ENCODE results near the gene CENPO.
"Not testable (repeated sequence)": the region's sequence is repeated elsewhere in the genome, so short reads cannot be mapped to it uniquely, and the experiment has no call there.

DNA sequence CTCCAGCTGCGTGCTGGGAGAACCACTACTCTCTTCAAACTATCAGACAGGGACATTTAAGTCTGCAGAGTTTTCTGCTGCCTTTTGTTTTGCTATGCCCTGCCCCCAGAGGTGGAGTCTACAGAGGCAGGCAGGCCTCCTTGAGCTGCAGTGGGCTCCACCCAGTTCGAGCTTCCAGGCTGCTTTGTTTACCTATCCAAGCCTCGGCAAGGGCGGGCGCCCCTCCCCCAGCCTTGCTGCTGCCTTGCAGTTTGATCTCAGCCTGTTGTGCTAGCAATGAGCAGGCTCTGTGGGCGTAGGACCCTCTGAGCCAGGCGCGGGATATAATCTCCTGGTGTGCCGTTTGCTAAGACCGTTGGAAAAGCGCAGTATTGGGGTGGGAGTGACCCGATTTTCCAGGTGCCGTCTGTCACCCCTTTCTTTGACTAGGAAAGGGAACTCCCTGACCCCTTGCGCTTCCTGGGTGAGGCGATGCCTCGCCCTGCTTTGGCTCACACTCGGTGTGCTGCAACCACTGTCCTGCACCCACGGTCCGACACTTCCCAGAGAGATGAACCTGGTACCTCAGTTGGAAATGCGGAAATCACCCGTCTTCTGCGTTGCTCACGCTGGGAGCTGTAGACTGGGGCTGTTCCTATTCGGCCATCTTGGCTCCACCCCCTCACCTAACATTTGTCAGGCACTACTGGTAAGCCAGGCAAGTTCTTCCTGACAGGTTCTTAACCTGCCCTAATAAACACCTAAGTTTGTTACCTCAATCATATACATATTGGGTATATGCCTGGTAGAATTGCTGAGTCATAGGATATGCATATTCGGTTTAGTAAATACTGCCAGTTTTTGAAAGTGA, 12.8 kb downstream of the CENPO start:
- TF ChIP-seq CEBPB (IDR thresholded peaks at IDR 0.05; ENCODE audit: low read depth); SP1 (IDR thresholded peaks at IDR 0.05; ENCODE audit: low read depth); POLR2A (IDR thresholded peaks at IDR 0.05; ENCODE audit: borderline replicate concordance, extremely low read depth, insufficient read depth, insufficient read length); POLR2AphosphoS5 (IDR thresholded peaks at IDR 0.05; ENCODE audit: low read depth, low read length); JUND (IDR thresholded peaks at IDR 0.05); EZH2 (IDR thresholded peaks at IDR 0.05): not testable (repeated sequence)
- TF ChIP-seq, protein P1, sequence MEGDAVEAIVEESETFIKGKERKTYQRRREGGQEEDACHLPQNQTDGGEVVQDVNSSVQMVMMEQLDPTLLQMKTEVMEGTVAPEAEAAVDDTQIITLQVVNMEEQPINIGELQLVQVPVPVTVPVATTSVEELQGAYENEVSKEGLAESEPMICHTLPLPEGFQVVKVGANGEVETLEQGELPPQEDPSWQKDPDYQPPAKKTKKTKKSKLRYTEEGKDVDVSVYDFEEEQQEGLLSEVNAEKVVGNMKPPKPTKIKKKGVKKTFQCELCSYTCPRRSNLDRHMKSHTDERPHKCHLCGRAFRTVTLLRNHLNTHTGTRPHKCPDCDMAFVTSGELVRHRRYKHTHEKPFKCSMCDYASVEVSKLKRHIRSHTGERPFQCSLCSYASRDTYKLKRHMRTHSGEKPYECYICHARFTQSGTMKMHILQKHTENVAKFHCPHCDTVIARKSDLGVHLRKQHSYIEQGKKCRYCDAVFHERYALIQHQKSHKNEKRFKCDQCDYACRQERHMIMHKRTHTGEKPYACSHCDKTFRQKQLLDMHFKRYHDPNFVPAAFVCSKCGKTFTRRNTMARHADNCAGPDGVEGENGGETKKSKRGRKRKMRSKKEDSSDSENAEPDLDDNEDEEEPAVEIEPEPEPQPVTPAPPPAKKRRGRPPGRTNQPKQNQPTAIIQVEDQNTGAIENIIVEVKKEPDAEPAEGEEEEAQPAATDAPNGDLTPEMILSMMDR (IDR thresholded peaks at IDR 0.05 in 2 of 3, conservative IDR thresholded peaks at IDR 0.05 in 1 of 3; ENCODE audit: borderline replicate concordance in 1 of 3, insufficient read depth in 1 of 3, low read depth in 2 of 3, low read length in 2 of 3), result not testable (repeated sequence)
